B cell (primary cell): ENCODE measurements around the gene XCL2. TPM values are rescaled to one million over a fixed set of nuclear protein-coding genes. Genes with fewer than 3 reads are reported as not detected.

ENCODE experiments used
- ATAC-seq: fragments of 200-7000 bp; cut with Tn5 transposase; one replicate; pipeline ENCODE4 v1.10.0; 2021; ENCODE audit warnings: low read depth, mild to moderate bottlenecking, moderate number of reproducible peaks, moderate library complexity
- CTCF ChIA-PET: fragments of 350-600 bp; sonication (Branson Sonifier 250); formaldehyde crosslinking; loops from one replicate; lab custom pipeline; 2021; ENCODE audit warnings: antibody characterized with exemption, inconsistent platforms; lab: Charles Lee
- POLR2A ChIA-PET: fragments of 350-600 bp; sonication (Branson Sonifier 250); formaldehyde crosslinking; loops from one replicate; lab custom pipeline; 2021; ENCODE audit warnings: antibody characterized with exemption; lab: Charles Lee
- DNase-seq: peaks from one replicate; pipeline ENCODE4 v3.0.0; 2013
- H2AFZ ChIP-seq: 2 replicates; pipeline ENCODE4 v1.6.1; 2012; ENCODE audit warnings: mild to moderate bottlenecking, low read depth, low read length; ENCODE audit not compliant: insufficient read depth, poor library complexity, severe bottlenecking
- H3K27ac ChIP-seq, 2 donors: 1 replicate in 1 of 2; 2 replicates in 1 of 2; pipeline ENCODE4 v1.5.1; 2012 to 2013; ENCODE audit warnings: low read length in 2 of 2, mild to moderate bottlenecking in 2 of 2, moderate library complexity in 1 of 2
- H3K27me3 ChIP-seq, 4 experiments: fragments of 200-600 bp in 1 of 4; sonication (generic) in 1 of 4; replicated peaks in 1 of 4; 1 replicate in 2 of 4; 2 replicates in 2 of 4; pipeline versions ENCODE4 v1.6.1 to v1.7.0; 2013 to 2016; ENCODE audit warnings: low read length in 3 of 4, mild to moderate bottlenecking in 2 of 4, mixed read lengths in 1 of 4, moderate library complexity in 1 of 4; ENCODE audit not compliant: insufficient read depth in 4 of 4, control insufficient read depth in 3 of 4; ENCODE audit errors: control extremely low read depth in 1 of 4
- H3K36me3 ChIP-seq, 2 experiments: replicated peaks in 1 of 2; 1 replicate in 1 of 2; 2 replicates in 1 of 2; pipeline versions ENCODE4 v1.6.1 to v1.7.1; 2013; ENCODE audit warnings: low read length in 1 of 2; ENCODE audit not compliant: insufficient read depth in 2 of 2, control insufficient read depth in 1 of 2; ENCODE audit errors: control extremely low read depth in 1 of 2, extremely low read depth in 1 of 2
- H3K4me1 ChIP-seq, 2 donors: fragments of 200-600 bp in 1 of 2; sonication (generic) in 1 of 2; 1 replicate in 1 of 2; 2 replicates in 1 of 2; pipeline versions ENCODE4 v1.5.1 to v1.6.1; 2013 to 2017; ENCODE audit warnings: low read length in 2 of 2; ENCODE audit not compliant: control insufficient read depth in 2 of 2, insufficient read depth in 2 of 2
- H3K4me2 ChIP-seq: replicated peaks from 2 replicates; pipeline ENCODE3; 2012; ENCODE audit warnings: mild to moderate bottlenecking, low read depth, low read length; ENCODE audit not compliant: poor library complexity, severe bottlenecking
- H3K4me3 ChIP-seq, 5 experiments: fragments of 200-600 bp in 1 of 5; sonication (generic) in 1 of 5; 1 replicate in 3 of 5; 2 replicates in 2 of 5; pipeline versions ENCODE4 v1.5.1 to v1.7.0; 2011 to 2016; ENCODE audit warnings: low read length in 4 of 5, mild to moderate bottlenecking in 4 of 5, low read depth in 2 of 5, control low read depth in 1 of 5, moderate library complexity in 1 of 5; ENCODE audit not compliant: insufficient read depth in 1 of 5; ENCODE audit errors: control extremely low read depth in 1 of 5, extremely low read depth in 1 of 5
- H3K79me2 ChIP-seq: fragments of 200-600 bp; sonication (generic); one replicate; pipeline ENCODE4 v1.6.0; 2016; ENCODE audit warnings: low read length; ENCODE audit not compliant: control insufficient read depth, insufficient read depth
- H3K9ac ChIP-seq: fragments of 200-600 bp; sonication (generic); 2 replicates; pipeline ENCODE4 v1.6.1; 2017; ENCODE audit warnings: mild to moderate bottlenecking, low read length, moderate library complexity
- H3K9me3 ChIP-seq, 3 donors: one replicate each; pipeline versions ENCODE4 v1.6.1 to v1.7.1; 2013; ENCODE audit warnings: low read length in 2 of 3; ENCODE audit not compliant: control insufficient read depth in 2 of 3, insufficient read depth in 1 of 3; ENCODE audit errors: control extremely low read depth in 1 of 3
- H4K20me1 ChIP-seq: 2 replicates; pipeline ENCODE4 v1.6.0; 2012; ENCODE audit warnings: mild to moderate bottlenecking, low read length; ENCODE audit not compliant: insufficient read depth, control insufficient read depth, poor library complexity, severe bottlenecking
- H3K27ac Mint-ChIP-seq: one replicate; pipeline ENCODE4 v1.8.0; 2021; ENCODE audit warnings: mixed read lengths
- H3K27me3 Mint-ChIP-seq: one replicate; pipeline ENCODE4 v1.8.0; 2021; ENCODE audit warnings: mixed read lengths
- H3K4me1 Mint-ChIP-seq: one replicate; pipeline ENCODE4 v1.8.0; 2021; ENCODE audit warnings: mixed read lengths
- H3K4me3 Mint-ChIP-seq: one replicate; pipeline ENCODE4 v1.8.0; 2021; ENCODE audit warnings: mixed read lengths
- H3K9me3 Mint-ChIP-seq: one replicate; pipeline ENCODE4 v1.8.0; 2022; ENCODE audit warnings: mixed read lengths; ENCODE audit not compliant: insufficient read depth
- EZH2 ChIP-seq: IDR thresholded peaks from 2 replicates; pipeline ENCODE4 v1.6.1; 2012; ENCODE audit warnings: borderline replicate concordance, low read depth, mild to moderate bottlenecking, moderate library complexity, low read length; ENCODE audit not compliant: insufficient read depth, poor library complexity, severe bottlenecking
- WGBS: methylation state at CpG from one replicate; pipeline ENCODE4 v1.1.5; 2013; ENCODE audit warnings: missing lambda C conversion rate; ENCODE audit not compliant: insufficient coverage; 5-methylcytosine and 5-hydroxymethylcytosine counted together
- intact Hi-C: fragments of 100-400 bp; cut with micrococcal nuclease; formaldehyde crosslinking; loops from one replicate; pipeline ENCODE4 v1.10.0; 2022
- polyA plus RNA-seq: library from polyadenylated mRNA; depleted of rRNA; stranded (reverse); fragments of >200 nt; gene quantifications from 2 replicates; pipeline ENCODE4 v1.2.3, GENCODE V29; 2012
- total RNA-seq, 2 donors: library from RNA; stranded (reverse); fragments of 120-200 nt in 1 of 2; gene quantifications; 1 replicate in 1 of 2; 2 replicates in 1 of 2; pipeline versions ENCODE4 v1.2.3 to v1.2.4, GENCODE V29; 2013 to 2022
- TF ChIP-seq, protein P1 (sequence below): fragments of 200-600 bp; IDR thresholded peaks from one replicate; pipeline ENCODE4 v1.8.0; 2022; ENCODE audit warnings: antibody characterized with exemption, mild to moderate bottlenecking

XCL2 gene
- total and polyA plus RNA-seq, 2 donors (not counting 1 experiment from before 2014, with no cell fraction given) = 1.5 TPM; not detected in 1

DNA sequence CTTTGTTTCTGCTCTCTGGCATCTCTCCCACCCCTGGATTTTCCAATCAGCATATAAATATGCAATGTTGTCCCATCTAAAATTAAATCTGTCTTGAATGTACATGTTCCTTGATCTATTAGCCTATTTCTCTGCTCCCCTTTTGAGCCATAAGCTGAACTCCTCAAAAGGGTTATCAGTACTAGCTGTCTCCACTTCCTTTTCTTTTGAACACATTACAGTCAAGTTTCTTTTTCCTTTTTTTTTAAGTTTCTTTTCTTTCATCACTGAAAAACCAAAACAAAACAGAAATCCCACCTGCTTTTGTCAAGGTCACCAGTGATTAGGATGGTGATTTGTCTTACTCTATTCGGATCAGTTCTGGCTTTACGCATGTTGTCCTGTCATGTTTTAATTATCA, 29.3 kb downstream of the XCL2 start:
- Histone ChIP-seq H3K4me1 (no peaks in the 10 kb centered on the region), H4K20me1 (no peaks in the 10 kb centered on the region), H3K9me3 (no peaks in the 10 kb centered on the region), H3K9ac (no peak overlapping the region), H3K27ac (no peak overlapping the region), H3K4me2 (no peak overlapping the region), H3K36me3 (no peaks in the 10 kb centered on the region), H3K79me2 (no peaks in the 10 kb centered on the region), H3K27me3 (peaks cover 0 to 2% (median 0%) of the 10 kb centered on the region in 4 experiments), H3K4me3 (no peak overlapping the region), H2AFZ (no peak overlapping the region)
- H3K27me3 Mint-ChIP-seq = peaks cover 7% of the 10 kb centered on the region
- POLR2A ChIA-PET = no interaction called here
- H3K9me3 Mint-ChIP-seq = no peaks in the 10 kb centered on the region
- no peaks in the 10 kb centered on the region for H3K4me1 Mint-ChIP-seq
- no peak for DNase-seq
- no peak for ATAC-seq
- intact Hi-C loops = no loop called here
- no peak overlapping the region for H3K4me3 Mint-ChIP-seq
- no peak overlapping the region for H3K27ac Mint-ChIP-seq
- CTCF ChIA-PET = no interaction called here
- TF ChIP-seq EZH2 = no peak
- TF ChIP-seq, protein P1, sequence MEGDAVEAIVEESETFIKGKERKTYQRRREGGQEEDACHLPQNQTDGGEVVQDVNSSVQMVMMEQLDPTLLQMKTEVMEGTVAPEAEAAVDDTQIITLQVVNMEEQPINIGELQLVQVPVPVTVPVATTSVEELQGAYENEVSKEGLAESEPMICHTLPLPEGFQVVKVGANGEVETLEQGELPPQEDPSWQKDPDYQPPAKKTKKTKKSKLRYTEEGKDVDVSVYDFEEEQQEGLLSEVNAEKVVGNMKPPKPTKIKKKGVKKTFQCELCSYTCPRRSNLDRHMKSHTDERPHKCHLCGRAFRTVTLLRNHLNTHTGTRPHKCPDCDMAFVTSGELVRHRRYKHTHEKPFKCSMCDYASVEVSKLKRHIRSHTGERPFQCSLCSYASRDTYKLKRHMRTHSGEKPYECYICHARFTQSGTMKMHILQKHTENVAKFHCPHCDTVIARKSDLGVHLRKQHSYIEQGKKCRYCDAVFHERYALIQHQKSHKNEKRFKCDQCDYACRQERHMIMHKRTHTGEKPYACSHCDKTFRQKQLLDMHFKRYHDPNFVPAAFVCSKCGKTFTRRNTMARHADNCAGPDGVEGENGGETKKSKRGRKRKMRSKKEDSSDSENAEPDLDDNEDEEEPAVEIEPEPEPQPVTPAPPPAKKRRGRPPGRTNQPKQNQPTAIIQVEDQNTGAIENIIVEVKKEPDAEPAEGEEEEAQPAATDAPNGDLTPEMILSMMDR = no peak
- 93% methylated on average over 2 of the region's 2 CpGs for whole genome bisulfite sequencing

DNA sequence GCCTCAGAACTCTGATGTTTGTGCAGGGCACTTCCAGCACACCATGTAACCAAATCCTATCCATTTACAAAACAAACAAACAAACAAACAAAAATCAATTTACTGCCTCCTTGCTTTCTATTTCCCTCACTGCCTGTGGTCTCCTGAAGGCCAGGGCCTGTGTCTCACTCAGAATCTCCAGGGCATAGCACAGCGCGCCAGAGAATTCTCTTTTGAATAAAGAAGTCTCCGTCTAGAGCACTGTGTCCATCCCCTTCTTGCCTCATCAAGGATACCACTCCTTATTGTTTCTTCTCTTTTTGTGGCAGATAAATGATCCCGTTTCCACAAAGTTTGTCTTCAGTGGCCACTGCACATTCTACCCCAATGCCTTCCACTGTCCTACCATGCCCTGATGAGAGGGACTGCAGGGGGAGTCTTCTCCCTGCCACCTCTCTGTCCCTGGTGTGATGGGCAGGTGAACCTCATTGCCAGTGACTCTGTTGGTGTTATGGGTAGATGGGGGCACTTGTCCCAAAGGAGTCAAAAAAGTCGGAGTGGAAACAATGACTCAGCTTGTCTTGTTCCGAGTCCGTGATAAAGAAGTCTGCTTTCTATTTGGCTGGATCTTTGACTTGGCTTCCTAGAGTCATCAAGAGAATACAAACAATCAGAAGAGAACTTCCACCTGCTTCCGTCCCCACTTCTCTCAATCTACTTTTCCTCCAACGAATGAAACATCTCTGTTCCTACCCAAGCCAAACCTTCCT, 30.0 kb downstream of the XCL2 start:
- Histone ChIP-seq H3K4me2 (no peak overlapping the region), H3K27me3 (no peaks in the 10 kb centered on the region), H3K9ac (no peak overlapping the region), H4K20me1 (no peaks in the 10 kb centered on the region), H3K27ac (no peak overlapping the region), H3K4me3 (no peak overlapping the region), H2AFZ (no peak overlapping the region), H3K79me2 (no peaks in the 10 kb centered on the region), H3K4me1 (no peaks in the 10 kb centered on the region), H3K9me3 (no peaks in the 10 kb centered on the region), H3K36me3 (no peaks in the 10 kb centered on the region)
- TF ChIP-seq, protein P1 = no peak
- TF ChIP-seq EZH2 = no peak
- Mint-ChIP-seq H3K4me1 (no peaks in the 10 kb centered on the region), H3K27ac (no peak overlapping the region), H3K4me3 (no peak overlapping the region), H3K9me3 (no peaks in the 10 kb centered on the region), H3K27me3 (peaks cover 6% of the 10 kb centered on the region)
- ChIA-PET CTCF (no interaction called here), POLR2A (no interaction called here)
- ATAC-seq (no peak), DNase-seq (no peak)
- 88% methylated on average over 6 of the region's 9 CpGs for WGBS
- intact Hi-C loops = no loop called here
